H9 (cell line): Measurements from ENCODE around the gene PRKAR2B. TPM values are rescaled to one million over a fixed set of nuclear protein-coding genes. Genes with fewer than 3 reads are reported as not detected.
A peak's percentile ranks its signal among the peaks of the same experiment; 100 is the strongest.

Experiments
- DNase-seq: peaks from one replicate; pipeline ENCODE4 v3.0.0-alpha.2; 2017
- H2AFZ ChIP-seq: one replicate; pipeline ENCODE4 v1.6.1; 2013; ENCODE audit warnings: mild to moderate bottlenecking, low read length, control low read depth, moderate library complexity
- H2AK5ac ChIP-seq: 2 replicates; pipeline ENCODE4 v1.6.1; 2013; ENCODE audit warnings: low read length, control low read depth, mixed read lengths; ENCODE audit not compliant: insufficient read length
- H2BK120ac ChIP-seq: one replicate; pipeline ENCODE4 v1.6.1; 2013; ENCODE audit warnings: low read depth, mild to moderate bottlenecking, low read length, control low read depth, inconsistent platforms; ENCODE audit not compliant: poor library complexity, severe bottlenecking
- H2BK12ac ChIP-seq: 2 replicates; pipeline ENCODE4 v1.6.1; 2013; ENCODE audit warnings: low read length, control low read depth, mixed read lengths, low read depth; ENCODE audit not compliant: insufficient read length
- H2BK15ac ChIP-seq: 2 replicates; pipeline ENCODE4 v1.6.1; 2013; ENCODE audit warnings: low read depth, low read length, control low read depth
- H2BK20ac ChIP-seq: one replicate; pipeline ENCODE4 v1.6.1; 2013; ENCODE audit warnings: low read depth, mild to moderate bottlenecking, low read length, control low read depth, inconsistent platforms; ENCODE audit not compliant: poor library complexity, severe bottlenecking
- H2BK5ac ChIP-seq: 2 replicates; pipeline ENCODE4 v1.6.1; 2013; ENCODE audit warnings: low read length, control low read depth, mixed read lengths; ENCODE audit not compliant: insufficient read length
- H3K14ac ChIP-seq: 2 replicates; pipeline ENCODE4 v1.6.1; 2013; ENCODE audit warnings: low read length, control low read depth; ENCODE audit not compliant: insufficient read depth
- H3K18ac ChIP-seq: 2 replicates; pipeline ENCODE4 v1.6.1; 2013; ENCODE audit warnings: low read depth, mild to moderate bottlenecking, mixed read lengths, low read length, control low read depth; ENCODE audit not compliant: insufficient read length
- H3K23ac ChIP-seq: 2 replicates; pipeline ENCODE4 v1.6.1; 2013; ENCODE audit warnings: low read length, control low read depth, mixed read lengths, low read depth; ENCODE audit not compliant: insufficient read length
- H3K23me2 ChIP-seq: 2 replicates; pipeline ENCODE4 v1.6.1; 2013; ENCODE audit warnings: low read depth, mild to moderate bottlenecking, mixed read lengths, low read length, control low read depth; ENCODE audit not compliant: insufficient read length, poor library complexity, severe bottlenecking
- H3K27ac ChIP-seq: 2 replicates; pipeline ENCODE4 v1.5.1; 2013; ENCODE audit warnings: low read length, control low read depth, mixed read lengths, low read depth; ENCODE audit not compliant: insufficient read length
- H3K27me3 ChIP-seq: 2 replicates; pipeline ENCODE4 v1.6.1; 2013; ENCODE audit warnings: low read length, control low read depth, inconsistent platforms; ENCODE audit not compliant: insufficient read depth
- H3K4ac ChIP-seq: 2 replicates; pipeline ENCODE4 v1.6.1; 2013; ENCODE audit warnings: low read depth, mild to moderate bottlenecking, control low read depth, inconsistent platforms, low read length, moderate library complexity
- H3K4me1 ChIP-seq: 2 replicates; pipeline ENCODE4 v1.6.1; 2013; ENCODE audit warnings: low read length, control low read depth, inconsistent platforms; ENCODE audit not compliant: insufficient read depth
- H3K4me2 ChIP-seq: 2 replicates; pipeline ENCODE4 v1.6.1; 2013; ENCODE audit warnings: low read length, control low read depth, mixed read lengths; ENCODE audit not compliant: insufficient read length, insufficient read depth
- H3K56ac ChIP-seq: 2 replicates; pipeline ENCODE4 v1.6.1; 2013; ENCODE audit warnings: low read depth, mild to moderate bottlenecking, mixed read lengths, low read length, control low read depth; ENCODE audit not compliant: insufficient read length
- H3K79me1 ChIP-seq: 2 replicates; pipeline ENCODE4 v1.6.1; 2013; ENCODE audit warnings: low read depth, mild to moderate bottlenecking, moderate library complexity, low read length, control low read depth, inconsistent platforms; ENCODE audit not compliant: insufficient read depth, poor library complexity, severe bottlenecking
- H3K79me2 ChIP-seq: 2 replicates; pipeline ENCODE4 v1.6.1; 2013; ENCODE audit warnings: low read length, control low read depth, inconsistent platforms; ENCODE audit not compliant: insufficient read depth
- H3K9ac ChIP-seq: 2 replicates; pipeline ENCODE4 v1.6.1; 2013; ENCODE audit warnings: low read length, control low read depth, mixed read lengths; ENCODE audit not compliant: insufficient read length; ENCODE audit errors: extremely low read depth
- H3K9me3 ChIP-seq: one replicate; pipeline ENCODE4 v1.6.1; 2013; ENCODE audit warnings: low read depth, low read length, inconsistent platforms; ENCODE audit not compliant: control insufficient read depth
- H3T11ph ChIP-seq: one replicate; pipeline ENCODE4 v1.6.1; 2013; ENCODE audit warnings: mild to moderate bottlenecking, low read length, control low read depth, inconsistent platforms
- H4K20me1 ChIP-seq: one replicate; pipeline ENCODE4 v1.6.1; 2013; ENCODE audit not compliant: control insufficient read depth, insufficient read length, insufficient read depth
- H4K5ac ChIP-seq: 2 replicates; pipeline ENCODE4 v1.6.1; 2013; ENCODE audit warnings: low read depth, mild to moderate bottlenecking, mixed read lengths, low read length, control low read depth; ENCODE audit not compliant: insufficient read length
- H4K8ac ChIP-seq: replicated peaks from 2 replicates; pipeline ENCODE4 v1.6.1; 2013; ENCODE audit warnings: low read length, control low read depth, mixed read lengths, low read depth; ENCODE audit not compliant: insufficient read length
- H4K91ac ChIP-seq: 2 replicates; pipeline ENCODE4 v1.6.1; 2013; ENCODE audit warnings: low read depth, mild to moderate bottlenecking, moderate library complexity, mixed read lengths, low read length, control low read depth; ENCODE audit not compliant: insufficient read length
- H3K27ac Mint-ChIP-seq, 3 experiments: 2 replicates in 2 of 3; 3 replicates in 1 of 3; pipeline ENCODE4 v1.8.0; 2020 to 2021; ENCODE audit warnings: mixed read lengths in 3 of 3, mild to moderate bottlenecking in 1 of 3, moderate library complexity in 1 of 3
- H3K27me3 Mint-ChIP-seq: 2 replicates; pipeline ENCODE4 v1.8.0; 2021; ENCODE audit warnings: low read depth, mild to moderate bottlenecking, moderate library complexity, mixed read lengths
- H3K36me3 Mint-ChIP-seq, 3 experiments: 2 replicates in 2 of 3; 3 replicates in 1 of 3; pipeline ENCODE4 v1.8.0; 2020 to 2021; ENCODE audit warnings: low read depth in 3 of 3, mixed read lengths in 3 of 3; ENCODE audit not compliant: insufficient read depth in 1 of 3
- H3K4me1 Mint-ChIP-seq, 2 experiments: 2 replicates each; pipeline ENCODE4 v1.8.0; 2020; ENCODE audit warnings: mixed read lengths in 2 of 2
- H3K4me3 Mint-ChIP-seq, 2 experiments: 2 replicates in 1 of 2; 3 replicates in 1 of 2; pipeline ENCODE4 v1.8.0; 2020 to 2021; ENCODE audit warnings: mild to moderate bottlenecking in 2 of 2, mixed read lengths in 2 of 2, moderate library complexity in 1 of 2
- H3K9me3 Mint-ChIP-seq, 2 experiments: 2 replicates in 1 of 2; 3 replicates in 1 of 2; pipeline ENCODE4 v1.8.0; 2020; ENCODE audit warnings: mild to moderate bottlenecking in 2 of 2, mixed read lengths in 2 of 2, moderate library complexity in 1 of 2
- WGBS: extraction: QIAGEN DNeasy Blood & Tissue Kit; methylation state at CpG from one replicate; pipeline ENCODE4 v1.1.7; 2013; ENCODE audit warnings: missing lambda C conversion rate, low lambda C conversion rate, mixed read lengths; ENCODE audit not compliant: insufficient read length; ENCODE audit errors: extremely low coverage; 5-methylcytosine and 5-hydroxymethylcytosine counted together
- total RNA-seq: library from RNA; stranded (reverse); gene quantifications from 2 replicates; pipeline ENCODE4 v1.2.1, GENCODE V29; 2021
- TF ChIP-seq, protein P1 (sequence below): fragments of 200-600 bp; sonication (generic); conservative IDR thresholded peaks from 3 replicates; pipeline ENCODE4 v1.8.0; 2021; ENCODE audit warnings: antibody characterized with exemption, mild to moderate bottlenecking

PRKAR2B gene
- total RNA-seq, 1 experiment from 2014 or later: 16.6 TPM

DNA sequence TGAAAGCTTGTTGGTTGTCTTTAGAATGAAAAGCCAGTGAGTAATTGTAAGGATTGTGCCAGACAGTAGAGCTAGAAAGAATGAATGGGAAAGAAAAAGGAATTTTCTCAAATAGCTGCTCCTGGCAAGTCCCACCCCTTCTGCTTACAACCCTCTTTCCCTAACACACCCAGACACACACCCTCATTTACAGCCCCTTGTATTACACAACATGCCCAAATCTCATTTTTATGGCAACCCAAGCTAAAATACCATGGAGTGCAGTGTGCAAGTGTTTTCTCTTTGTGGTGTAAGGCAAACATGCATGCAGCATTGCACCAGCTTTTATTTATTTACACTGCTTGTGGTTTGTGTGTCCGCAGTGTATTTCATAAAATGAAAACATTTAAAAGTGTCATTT is 1.5 kb downstream of the PRKAR2B start:
- Histone ChIP-seq H4K91ac (no peak overlapping the region), H2AK5ac (no peak overlapping the region), H2BK120ac (no peak overlapping the region), H3T11ph (no peak overlapping the region), H2BK12ac (no peak overlapping the region), H3K23ac (no peak overlapping the region), H2BK5ac (no peak overlapping the region), H2BK15ac (no peak overlapping the region), H2BK20ac (no peak overlapping the region), H3K4ac (no peak overlapping the region), H3K27ac (no peak overlapping the region), H3K14ac (no peak overlapping the region), H4K5ac (no peak overlapping the region), H3K4me2 (peak overlapping the region; percentile 54), H3K9me3 (no peaks in the 10 kb centered on the region), H3K4me1 (peaks cover 5% of the 10 kb centered on the region; the same call in 1 of the 2 replicates), H3K27me3 (no peaks in the 10 kb centered on the region), H4K8ac (no peak overlapping the region), H3K56ac (no peak overlapping the region), H2AFZ (no peak overlapping the region), H3K18ac (no peak overlapping the region), H4K20me1 (no peaks in the 10 kb centered on the region), H3K9ac (no peak overlapping the region), H3K23me2 (peaks cover 5% of the 10 kb centered on the region), H3K79me2 (no peaks in the 10 kb centered on the region; the same call in 1 of the 2 replicates), H3K79me1 (no peaks in the 10 kb centered on the region)
- Mint-ChIP-seq H3K9me3 (no peaks in the 10 kb centered on the region), H3K27me3 (peaks cover 16% of the 10 kb centered on the region), H3K4me1 (peaks cover 30 to 42% of the 10 kb centered on the region in 2 experiments), H3K36me3 (no peaks in the 10 kb centered on the region; a peak in 1 of 7 replicates), H3K4me3 (peak overlapping the region; percentile 82 to 87), H3K27ac (no peak overlapping the region)
- TF ChIP-seq, protein P1, sequence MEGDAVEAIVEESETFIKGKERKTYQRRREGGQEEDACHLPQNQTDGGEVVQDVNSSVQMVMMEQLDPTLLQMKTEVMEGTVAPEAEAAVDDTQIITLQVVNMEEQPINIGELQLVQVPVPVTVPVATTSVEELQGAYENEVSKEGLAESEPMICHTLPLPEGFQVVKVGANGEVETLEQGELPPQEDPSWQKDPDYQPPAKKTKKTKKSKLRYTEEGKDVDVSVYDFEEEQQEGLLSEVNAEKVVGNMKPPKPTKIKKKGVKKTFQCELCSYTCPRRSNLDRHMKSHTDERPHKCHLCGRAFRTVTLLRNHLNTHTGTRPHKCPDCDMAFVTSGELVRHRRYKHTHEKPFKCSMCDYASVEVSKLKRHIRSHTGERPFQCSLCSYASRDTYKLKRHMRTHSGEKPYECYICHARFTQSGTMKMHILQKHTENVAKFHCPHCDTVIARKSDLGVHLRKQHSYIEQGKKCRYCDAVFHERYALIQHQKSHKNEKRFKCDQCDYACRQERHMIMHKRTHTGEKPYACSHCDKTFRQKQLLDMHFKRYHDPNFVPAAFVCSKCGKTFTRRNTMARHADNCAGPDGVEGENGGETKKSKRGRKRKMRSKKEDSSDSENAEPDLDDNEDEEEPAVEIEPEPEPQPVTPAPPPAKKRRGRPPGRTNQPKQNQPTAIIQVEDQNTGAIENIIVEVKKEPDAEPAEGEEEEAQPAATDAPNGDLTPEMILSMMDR: no peak
- no CpG with 5 or more reads among the region's 1 CpG for WGBS
- no peak for DNase-seq
